ENCODE measurements around the gene CMIP.

The CMIP gene

GRCh38 chr16:81477697-81478693 lies 33.4 kb downstream of the CMIP start:
- DNase-seq (ENCODE audit: low read depth in 1 of 2, low spot score in 1 of 2): no peak

DNA sequence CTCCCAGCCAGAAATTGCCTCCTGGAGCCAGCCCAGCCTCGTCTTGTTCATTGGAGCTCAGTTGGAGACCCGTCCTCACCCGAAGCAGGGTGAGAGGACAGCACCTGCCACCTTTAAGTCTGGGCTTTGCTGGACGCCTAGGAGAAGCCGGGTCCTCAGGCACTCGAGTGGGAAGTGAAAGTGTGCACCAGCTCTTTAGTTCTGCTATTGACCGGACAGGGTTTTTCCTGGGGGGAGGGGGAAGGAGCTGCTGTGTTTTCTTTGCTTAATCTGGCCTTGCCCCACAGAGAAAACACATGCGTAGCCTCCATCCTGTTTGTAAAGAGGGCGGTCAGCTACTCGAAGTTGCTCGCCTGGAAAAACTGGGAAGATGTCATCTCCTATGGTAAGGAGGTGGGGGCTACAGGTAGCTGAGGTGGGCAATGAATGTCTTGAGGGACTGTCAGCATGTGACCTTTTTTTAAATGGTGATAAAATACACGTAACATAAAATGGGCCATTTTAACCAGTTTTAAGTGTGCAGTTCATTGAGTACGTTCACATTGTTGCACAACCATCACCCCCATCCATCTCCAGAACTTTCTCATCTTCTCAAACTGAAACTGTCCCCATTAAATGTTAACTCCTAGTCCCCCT lies 34.4 kb downstream of the CMIP start:
- DNase-seq (ENCODE audit: low read depth in 1 of 2, low spot score in 1 of 2): no peak

- no peak for DNase-seq (ENCODE audit: low read depth in 1 of 2, low spot score in 1 of 2)
These were observed 36.1 kb downstream of the CMIP start for GRCh38 chr16:81480606-81481206.

DNA sequence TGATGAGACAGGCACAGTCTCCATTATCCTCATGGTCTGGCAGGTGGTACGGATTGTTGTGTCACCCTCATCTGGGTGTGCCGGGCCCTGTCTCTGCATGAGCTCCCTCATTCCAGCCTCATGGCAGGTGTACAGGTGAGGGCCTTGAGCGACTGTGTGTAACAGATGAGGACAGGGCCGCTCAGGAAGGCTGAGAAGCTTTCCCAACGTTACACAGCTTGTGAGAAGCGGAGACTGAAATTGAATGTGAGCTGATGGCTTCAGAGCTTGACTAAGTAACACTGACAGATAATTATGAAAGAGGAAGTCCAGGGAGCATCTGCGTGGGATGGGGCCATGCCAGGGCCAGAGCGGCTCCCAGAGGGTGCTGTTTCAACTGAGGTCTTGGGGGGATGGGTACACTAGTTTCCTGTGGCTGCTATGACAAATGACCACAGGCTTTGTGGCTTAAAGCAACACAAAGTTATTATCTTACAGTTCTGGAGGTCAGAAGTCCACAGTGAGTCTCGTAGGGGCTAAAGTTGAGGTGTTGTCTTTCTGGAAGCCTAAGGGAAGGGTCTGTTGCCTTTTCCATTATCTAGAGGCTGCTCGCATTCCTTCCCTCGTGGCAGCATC lies 36.7 kb downstream of the CMIP start:
- no peak for DNase-seq (ENCODE audit: low read depth in 1 of 2, low spot score in 1 of 2)

- DNase-seq (ENCODE audit: low read depth in 1 of 2, low spot score in 1 of 2): no peak
These were observed 37.9 kb downstream of the CMIP start for GRCh38 chr16:81482329-81483063.

DNA sequence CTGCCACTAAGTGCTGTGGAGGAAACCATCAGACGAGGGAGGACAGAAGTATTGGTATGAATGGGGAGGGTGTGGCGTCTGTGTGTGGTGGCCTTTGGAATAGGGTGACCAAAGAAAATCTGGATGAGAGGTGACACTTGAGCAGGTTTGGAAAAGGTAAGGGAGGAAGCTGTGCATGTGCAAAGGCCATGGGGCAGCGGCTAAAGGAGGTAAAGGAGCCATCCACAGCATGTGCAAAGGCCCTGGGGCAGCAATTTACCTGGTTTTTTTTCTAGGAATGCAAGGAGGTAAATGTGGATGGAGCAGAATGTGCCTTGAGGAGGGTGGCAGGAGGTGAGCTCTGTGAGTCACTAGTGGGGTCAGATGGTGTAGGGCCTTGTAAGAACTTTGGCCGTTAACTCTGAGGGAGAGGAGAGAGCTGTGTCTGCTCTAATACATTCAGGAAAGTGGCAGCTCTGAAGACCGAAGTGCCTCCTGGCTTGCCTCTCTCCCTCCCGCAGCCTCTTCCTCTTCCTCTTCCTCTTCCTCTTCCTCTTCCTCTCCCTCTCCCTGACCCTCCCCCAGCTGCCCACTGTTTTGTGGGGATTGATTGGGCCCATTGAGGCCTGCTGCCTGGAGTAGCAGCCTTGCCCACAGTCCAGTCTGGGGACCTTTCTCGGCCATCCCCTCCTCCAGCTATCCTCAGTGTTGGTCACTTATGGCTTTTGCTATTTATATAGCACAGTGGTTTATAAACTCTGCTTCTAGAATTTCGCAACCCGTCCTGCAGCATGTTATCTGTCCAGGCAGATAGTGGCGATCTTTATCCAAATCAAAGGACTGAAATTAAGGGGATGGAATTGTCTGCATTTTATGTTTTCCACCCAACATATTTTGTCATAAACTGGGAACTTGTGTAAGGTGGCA lies 38.7 kb downstream of the CMIP start:
- DNase-seq (ENCODE audit: low read depth in 1 of 2, low spot score in 1 of 2): no peak

GRCh38 chr16:81483970-81484595 lies 39.5 kb downstream of the CMIP start:
- no peak for DNase-seq (ENCODE audit: low read depth in 1 of 2, low spot score in 1 of 2)

- DNase-seq (ENCODE audit: low read depth in 1 of 2, low spot score in 1 of 2): no peak
These were observed 40.5 kb downstream of the CMIP start for GRCh38 chr16:81484908-81485624.

DNA sequence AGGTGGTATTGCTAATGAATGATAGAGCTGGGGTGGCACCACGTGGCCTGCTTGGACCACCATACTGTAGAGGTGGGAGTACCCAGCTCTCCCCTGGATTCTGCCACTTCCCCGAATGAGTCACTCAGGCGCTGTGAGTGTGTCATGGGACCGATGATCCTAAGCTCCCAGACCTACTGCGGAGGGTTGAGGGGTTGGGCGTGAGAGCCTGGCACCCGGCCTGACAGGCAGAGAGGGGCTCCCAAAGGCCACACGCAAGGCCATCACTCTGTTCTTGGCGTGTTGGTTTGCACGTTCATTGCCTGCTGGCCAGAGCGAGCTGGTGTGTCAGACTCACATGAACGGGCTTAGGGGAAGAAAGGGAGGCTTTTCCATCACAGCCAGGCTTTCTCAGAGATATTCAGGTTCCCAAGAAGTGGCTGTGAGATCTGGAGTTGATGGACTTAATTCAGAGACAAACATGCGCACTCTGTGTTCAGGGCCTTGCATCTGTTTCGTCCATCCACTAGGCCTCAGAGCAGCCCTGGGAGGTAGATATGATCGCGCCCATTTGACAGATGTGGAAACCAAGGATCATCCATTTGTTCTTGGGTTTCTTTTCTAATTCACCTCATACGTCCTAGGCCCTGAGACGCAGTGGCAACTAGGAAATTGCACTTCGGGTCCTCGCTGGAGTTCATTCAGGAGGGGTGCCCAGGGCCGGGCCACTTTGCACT lies 41.4 kb downstream of the CMIP start:
- no peak for DNase-seq (ENCODE audit: low read depth in 1 of 2, low spot score in 1 of 2)

- DNase-seq (ENCODE audit: low read depth in 1 of 2, low spot score in 1 of 2): no peak
These were observed 42.0 kb downstream of the CMIP start for GRCh38 chr16:81486540-81487061.

GRCh38 chr16:81487301-81487720 lies 42.7 kb downstream of the CMIP start:
- no peak for DNase-seq (ENCODE audit: low read depth in 1 of 2, low spot score in 1 of 2)

- DNase-seq (ENCODE audit: low read depth in 1 of 2, low spot score in 1 of 2): no peak
These were observed 44.2 kb downstream of the CMIP start for GRCh38 chr16:81488687-81489411.

- DNase-seq (ENCODE audit: low read depth in 1 of 2, low spot score in 1 of 2): no peak
These were observed 45.1 kb downstream of the CMIP start for GRCh38 chr16:81489547-81490267.

DNA sequence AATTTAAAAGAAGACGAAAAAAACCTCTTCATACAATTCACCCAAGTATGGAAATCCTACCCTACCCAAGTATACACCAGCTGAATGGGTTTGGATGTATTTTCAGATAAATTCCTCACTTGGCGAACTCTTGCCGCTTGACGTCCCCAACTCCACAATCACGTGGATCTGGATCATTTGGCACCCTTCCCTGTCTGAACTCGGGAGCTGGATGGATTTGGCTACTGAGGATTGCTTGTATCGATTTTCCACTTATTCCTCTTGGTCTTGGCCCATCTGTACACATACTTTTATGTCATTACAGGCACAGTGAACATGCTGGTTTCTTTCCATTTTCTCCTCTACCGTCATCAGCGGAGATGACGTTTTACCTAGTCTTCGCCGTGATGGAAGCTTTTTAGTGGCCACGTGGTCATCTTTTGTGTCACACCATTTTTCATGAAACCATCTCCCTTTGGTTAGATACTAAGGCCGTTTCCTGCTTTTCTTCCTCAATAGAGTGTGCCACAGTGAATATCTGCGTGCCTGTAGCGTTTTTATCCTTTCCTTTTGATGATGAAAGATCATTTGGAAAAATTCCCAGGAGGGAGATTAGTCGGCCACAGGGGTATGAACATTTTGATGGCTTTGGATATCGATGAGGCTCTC lies 47.1 kb downstream of the CMIP start:
- DNase-seq (ENCODE audit: low read depth in 1 of 2, low spot score in 1 of 2): no peak

DNA sequence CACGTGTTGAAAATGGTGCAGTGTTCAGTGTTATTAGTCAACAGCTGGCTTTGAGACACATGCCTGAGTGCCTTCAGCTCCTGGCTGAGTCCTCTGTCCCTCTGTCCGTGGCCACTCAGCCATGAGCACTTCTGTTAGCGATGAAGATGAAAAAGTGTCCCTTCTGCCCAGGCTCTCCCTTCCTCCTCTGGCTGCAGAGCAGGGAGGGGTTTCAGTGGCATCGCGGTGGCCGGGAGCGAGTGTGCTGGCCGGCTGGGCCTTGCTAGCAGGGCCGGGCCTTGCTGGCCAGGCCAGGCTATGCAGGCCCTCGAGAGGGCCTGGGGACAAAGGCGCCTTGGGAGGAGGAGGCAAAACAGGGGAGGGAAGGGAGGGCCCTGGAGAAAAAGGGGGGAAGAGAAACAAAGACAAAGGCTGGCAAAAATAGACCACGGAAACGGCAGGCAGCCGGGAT lies 47.7 kb downstream of the CMIP start:
- DNase-seq (ENCODE audit: low read depth in 1 of 2, low spot score in 1 of 2): no peak

Data from activated T-helper 1 cell treated with anti-CD3 and anti-CD28 coated beads, Interleukin-2, amount 50 U/mL, for 16 hours (primary cell).